Activated B cell treated with CpG ODN at 0.5 μM for 24 hours (primary cell): ENCODE measurements around the gene UNC13B. TPM values are rescaled to one million over a fixed set of nuclear protein-coding genes. Genes with fewer than 3 reads are reported as not detected.

Experiments used
- ATAC-seq: fragments of 200-7000 bp; cut with Tn5 transposase; one replicate; pipeline ENCODE4 v1.10.0; 2021; ENCODE audit warnings: low read depth, mild to moderate bottlenecking, moderate library complexity
- CTCF ChIA-PET: fragments of 350-600 bp; sonication (Branson Sonifier 250); formaldehyde crosslinking; loops from one replicate; lab custom pipeline; 2021; ENCODE audit warnings: antibody characterized with exemption; lab: Charles Lee
- POLR2A ChIA-PET: fragments of 350-600 bp; sonication (Branson Sonifier 250); formaldehyde crosslinking; loops from one replicate; lab custom pipeline; 2021; ENCODE audit warnings: antibody characterized with exemption; lab: Charles Lee
- DNase-seq: peaks from one replicate; pipeline ENCODE4 v3.0.0; 2022
- H3K27ac Mint-ChIP-seq: one replicate; pipeline ENCODE4 v1.8.0; 2020; ENCODE audit warnings: mixed read lengths
- H3K27me3 Mint-ChIP-seq: one replicate; pipeline ENCODE4 v1.8.0; 2021; ENCODE audit warnings: mixed read lengths
- H3K36me3 Mint-ChIP-seq: one replicate; pipeline ENCODE4 v1.8.0; 2021; ENCODE audit warnings: low read depth, mixed read lengths
- H3K4me1 Mint-ChIP-seq: one replicate; pipeline ENCODE4 v1.8.0; 2021; ENCODE audit warnings: mixed read lengths
- H3K4me3 Mint-ChIP-seq: one replicate; pipeline ENCODE4 v1.8.0; 2020; ENCODE audit warnings: mild to moderate bottlenecking, mixed read lengths
- H3K9me3 Mint-ChIP-seq: one replicate; pipeline ENCODE4 v1.8.0; 2020; ENCODE audit warnings: mixed read lengths
- intact Hi-C: fragments of 100-400 bp; cut with micrococcal nuclease; formaldehyde crosslinking; loops from one replicate; pipeline ENCODE4 v1.15.1; 2024
- total RNA-seq: library from RNA; stranded (reverse); gene quantifications from 2 replicates; pipeline ENCODE4 v1.2.3, GENCODE V29; 2022
- TF ChIP-seq, protein P1 (sequence below): fragments of 200-600 bp; IDR thresholded peaks from one replicate; pipeline ENCODE4 v1.8.0; 2022; ENCODE audit warnings: antibody characterized with exemption, mild to moderate bottlenecking

The UNC13B gene
- total RNA-seq, 1 donor from 2014 or later = 0.53 TPM

DNA sequence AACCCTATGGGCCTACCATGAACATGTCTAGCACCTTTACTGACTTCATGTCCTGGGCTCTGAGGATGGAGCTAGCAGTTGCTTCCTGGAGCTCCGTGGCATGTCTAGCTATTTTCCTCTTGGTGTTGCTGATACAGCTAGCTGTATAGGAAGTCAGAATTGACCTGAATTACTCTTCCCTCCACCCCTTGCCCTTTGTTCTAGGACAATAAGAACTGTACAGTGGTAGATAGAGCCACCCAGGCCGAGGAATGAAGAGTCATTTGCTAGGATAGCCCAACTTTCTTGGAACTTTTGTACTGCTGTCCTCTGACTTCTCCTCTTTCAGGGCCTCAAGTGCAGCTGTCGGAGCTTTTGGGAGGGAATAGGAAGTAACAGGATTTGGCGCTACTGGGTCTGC is 218.2 kb downstream of the UNC13B start:
- no peak overlapping the region for H3K27ac Mint-ChIP-seq
- H3K36me3 Mint-ChIP-seq = no peaks in the 10 kb centered on the region
- no peaks in the 10 kb centered on the region for H3K9me3 Mint-ChIP-seq

DNA sequence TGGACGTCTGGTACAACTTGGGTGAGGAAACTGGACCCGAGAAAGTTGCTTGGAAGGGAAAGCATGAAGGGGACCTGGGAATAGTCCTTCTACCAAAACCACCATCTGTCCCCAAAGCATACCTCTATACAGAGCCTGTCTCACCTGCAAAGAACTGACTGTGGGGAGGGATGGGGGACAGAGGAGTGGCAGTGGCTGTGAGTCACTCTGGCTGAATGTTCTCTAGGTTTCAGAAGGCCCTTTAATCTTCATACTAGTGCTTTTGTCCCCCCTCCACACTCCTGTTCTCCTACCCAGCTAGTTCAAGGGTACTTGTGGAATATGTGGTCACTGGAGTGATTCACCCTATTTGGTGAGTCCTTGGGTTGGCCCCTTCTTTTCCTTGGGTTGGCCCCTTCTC is 218.8 kb downstream of the UNC13B start:
- intact Hi-C loops = no loop called here
- Mint-ChIP-seq H3K36me3 (no peaks in the 10 kb centered on the region), H3K4me3 (no peak overlapping the region), H3K9me3 (no peaks in the 10 kb centered on the region), H3K27ac (no peak overlapping the region), H3K27me3 (peaks cover 2% of the 10 kb centered on the region), H3K4me1 (no peaks in the 10 kb centered on the region)
- ChIA-PET POLR2A (no interaction called here), CTCF (no interaction called here)
- TF ChIP-seq, protein P1, sequence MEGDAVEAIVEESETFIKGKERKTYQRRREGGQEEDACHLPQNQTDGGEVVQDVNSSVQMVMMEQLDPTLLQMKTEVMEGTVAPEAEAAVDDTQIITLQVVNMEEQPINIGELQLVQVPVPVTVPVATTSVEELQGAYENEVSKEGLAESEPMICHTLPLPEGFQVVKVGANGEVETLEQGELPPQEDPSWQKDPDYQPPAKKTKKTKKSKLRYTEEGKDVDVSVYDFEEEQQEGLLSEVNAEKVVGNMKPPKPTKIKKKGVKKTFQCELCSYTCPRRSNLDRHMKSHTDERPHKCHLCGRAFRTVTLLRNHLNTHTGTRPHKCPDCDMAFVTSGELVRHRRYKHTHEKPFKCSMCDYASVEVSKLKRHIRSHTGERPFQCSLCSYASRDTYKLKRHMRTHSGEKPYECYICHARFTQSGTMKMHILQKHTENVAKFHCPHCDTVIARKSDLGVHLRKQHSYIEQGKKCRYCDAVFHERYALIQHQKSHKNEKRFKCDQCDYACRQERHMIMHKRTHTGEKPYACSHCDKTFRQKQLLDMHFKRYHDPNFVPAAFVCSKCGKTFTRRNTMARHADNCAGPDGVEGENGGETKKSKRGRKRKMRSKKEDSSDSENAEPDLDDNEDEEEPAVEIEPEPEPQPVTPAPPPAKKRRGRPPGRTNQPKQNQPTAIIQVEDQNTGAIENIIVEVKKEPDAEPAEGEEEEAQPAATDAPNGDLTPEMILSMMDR = no peak
- no peak for ATAC-seq
- no peak for DNase-seq

More for the DNA sequence above, 218.2 kb downstream of the UNC13B start:
- DNase-seq = no peak
- TF ChIP-seq, protein P1 = no peak
- ChIA-PET POLR2A (no interaction called here), CTCF (no interaction called here)
- ATAC-seq = no peak
- H3K27me3 Mint-ChIP-seq = no peaks in the 10 kb centered on the region
- intact Hi-C loops = no loop called here
- no peaks in the 10 kb centered on the region for H3K4me1 Mint-ChIP-seq
- no peak overlapping the region for H3K4me3 Mint-ChIP-seq

DNA sequence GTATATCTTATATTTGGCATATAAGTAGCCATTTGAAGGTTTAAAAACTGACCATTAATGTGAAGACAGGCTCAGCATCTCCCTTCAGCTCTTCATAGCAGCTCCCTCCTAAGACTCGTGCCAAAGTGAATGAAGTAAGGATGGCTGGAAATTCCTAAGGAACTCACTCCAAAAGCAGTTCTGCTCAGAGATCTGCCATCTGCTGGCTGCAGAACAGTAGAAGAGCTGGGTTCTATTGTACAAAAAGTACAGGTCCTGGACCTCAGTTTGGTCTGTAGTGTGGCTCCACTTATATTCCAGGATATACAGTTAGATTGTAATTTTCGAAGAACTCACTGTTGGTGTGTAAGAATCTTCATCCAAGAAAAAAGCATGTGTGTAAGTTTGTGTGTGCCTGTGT is 223.2 kb downstream of the UNC13B start:
- POLR2A ChIA-PET = no interaction called here
- no peak for DNase-seq
- CTCF ChIA-PET = interaction anchor here (0.7 kb wide), 1 partner anchor 333 kb away, joined by 3 read pairs; no protein-coding TSS in a partner anchor
- Mint-ChIP-seq H3K4me3 (no peak overlapping the region), H3K9me3 (no peaks in the 10 kb centered on the region), H3K36me3 (no peaks in the 10 kb centered on the region), H3K4me1 (no peaks in the 10 kb centered on the region), H3K27ac (no peak overlapping the region), H3K27me3 (peaks cover 15% of the 10 kb centered on the region)
- intact Hi-C loops = no loop called here
- TF ChIP-seq, protein P1 = no peak
- ATAC-seq = no peak

DNA sequence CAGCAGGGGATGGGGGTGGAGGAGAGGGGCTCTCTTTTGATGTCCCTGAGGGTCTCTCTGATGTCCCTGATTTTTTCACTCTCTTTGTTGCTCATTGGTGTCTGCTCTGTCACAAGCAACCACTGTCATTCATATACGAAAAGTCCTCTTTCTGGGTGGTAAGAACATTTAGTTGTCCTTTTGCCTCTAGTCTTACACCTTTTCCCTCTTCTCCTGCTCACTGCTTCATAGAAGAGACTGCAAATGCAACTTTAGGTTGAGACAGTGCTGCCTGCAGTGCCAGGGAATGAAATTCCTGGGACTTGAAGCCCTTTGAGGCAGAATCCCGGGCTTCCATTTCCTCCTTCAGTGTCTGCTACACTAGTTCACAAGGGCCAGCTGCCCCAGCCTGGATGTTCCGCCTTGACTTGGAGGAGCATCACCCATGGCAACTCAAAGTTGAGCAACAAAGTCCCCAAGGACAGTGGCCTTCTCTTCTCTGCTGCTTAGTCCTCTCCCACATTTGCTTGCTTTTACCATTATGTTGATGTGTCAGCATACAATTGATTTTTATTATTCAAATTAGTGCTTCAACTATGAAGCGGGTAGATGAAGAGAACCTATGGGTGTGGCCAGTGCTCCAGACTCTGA is 233.4 kb downstream of the UNC13B start:
- Mint-ChIP-seq H3K4me3 (no peak overlapping the region), H3K36me3 (no peaks in the 10 kb centered on the region), H3K4me1 (no peaks in the 10 kb centered on the region), H3K27me3 (peaks cover 6% of the 10 kb centered on the region), H3K9me3 (no peaks in the 10 kb centered on the region), H3K27ac (no peak overlapping the region)
- CTCF ChIA-PET = no interaction called here
- TF ChIP-seq, protein P1 = no peak
- POLR2A ChIA-PET = no interaction called here
- DNase-seq (no peak), ATAC-seq (no peak)
- intact Hi-C loops = no loop called here

DNA sequence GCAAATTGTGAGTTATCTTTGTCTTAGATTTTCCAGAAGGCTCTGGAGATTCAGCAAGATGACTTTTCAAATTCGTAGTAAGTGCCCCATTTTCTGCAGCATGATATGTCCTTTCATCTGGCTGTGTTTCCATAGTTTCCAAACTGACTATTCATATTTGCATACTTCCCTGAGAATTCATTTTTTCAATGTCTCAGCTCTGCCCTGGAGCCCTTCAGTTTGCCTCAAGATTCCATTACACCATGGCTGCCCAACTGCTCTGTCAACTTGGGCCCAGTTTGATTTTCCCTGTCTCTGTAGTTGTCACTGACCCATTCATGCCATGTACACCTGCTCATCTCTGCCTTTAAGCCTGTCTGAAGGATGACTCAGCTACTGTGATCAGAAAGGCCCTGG is 233.9 kb downstream of the UNC13B start:
- intact Hi-C loops = no loop called here
- H3K27me3 Mint-ChIP-seq = peaks cover 6% of the 10 kb centered on the region
- POLR2A ChIA-PET = no interaction called here

More for the DNA sequence above, 233.9 kb downstream of the UNC13B start:
- Mint-ChIP-seq H3K4me1 (no peaks in the 10 kb centered on the region), H3K4me3 (no peak overlapping the region), H3K36me3 (no peaks in the 10 kb centered on the region), H3K27ac (no peak overlapping the region), H3K9me3 (no peaks in the 10 kb centered on the region)
- CTCF ChIA-PET = no interaction called here
- no peak for DNase-seq
- no peak for ATAC-seq
- TF ChIP-seq, protein P1 = no peak
